ENCODE measurements around the gene PDIA4.
"Not testable (repeated sequence)": the region's sequence is repeated elsewhere in the genome, so short reads cannot be mapped to it uniquely, and the experiment has no call there.

The PDIA4 gene

GRCh38 chr7:149036676-149037075 lies 8.4 kb upstream of the PDIA4 start:
- DNase-seq (ENCODE audit: low spot score), result no peak

GRCh38 chr7:149031353-149031910 lies 3.1 kb upstream of the PDIA4 start:
- DNase-seq (ENCODE audit: low spot score), result no peak

- not testable (repeated sequence) for DNase-seq (ENCODE audit: low spot score)
Measured at GRCh38 chr7:149030439-149030838, 2.1 kb upstream of the PDIA4 start.

GRCh38 chr7:149027611-149028345 lies 527 bp downstream of the PDIA4 start:
- DNase-seq (ENCODE audit: low spot score), result no peak

GRCh38 chr7:149027055-149027454 lies 1.2 kb downstream of the PDIA4 start:
- DNase-seq (ENCODE audit: low spot score), result no peak

GRCh38 chr7:149023662-149024061 lies 4.6 kb downstream of the PDIA4 start:
- no peak for DNase-seq (ENCODE audit: low spot score)

GRCh38 chr7:149022756-149023360 lies 5.4 kb downstream of the PDIA4 start:
- DNase-seq (ENCODE audit: low spot score), result no peak

GRCh38 chr7:149021725-149022062 lies 6.6 kb downstream of the PDIA4 start:
- peak; percentile 45 for DNase-seq (ENCODE audit: low spot score)

- DNase-seq (ENCODE audit: low spot score), result peak; percentile 67
Measured at GRCh38 chr7:149020483-149020882, 7.8 kb downstream of the PDIA4 start.

GRCh38 chr7:149016876-149017275 lies 11.4 kb downstream of the PDIA4 start:
- DNase-seq (ENCODE audit: low spot score), result no peak

- DNase-seq (ENCODE audit: low spot score), result no peak
Measured at GRCh38 chr7:149014309-149014708, 14.0 kb downstream of the PDIA4 start.

GRCh38 chr7:149013876-149014275 lies 14.4 kb downstream of the PDIA4 start:
- no peak for DNase-seq (ENCODE audit: low spot score)

GRCh38 chr7:149012730-149013129 lies 15.6 kb downstream of the PDIA4 start:
- DNase-seq (ENCODE audit: low spot score), result not testable (repeated sequence)

GRCh38 chr7:149011491-149011890 lies 16.8 kb downstream of the PDIA4 start:
- no peak for DNase-seq (ENCODE audit: low spot score)

- DNase-seq (ENCODE audit: low spot score), result no peak
Measured at GRCh38 chr7:149010451-149010850, 17.9 kb downstream of the PDIA4 start.

- DNase-seq (ENCODE audit: low spot score), result no peak
Measured at GRCh38 chr7:149009527-149009926, 18.8 kb downstream of the PDIA4 start.

GRCh38 chr7:149007611-149008010 lies 20.7 kb downstream of the PDIA4 start:
- no peak for DNase-seq (ENCODE audit: low spot score)

- DNase-seq (ENCODE audit: low spot score), result no peak
Measured at GRCh38 chr7:149007146-149007545, 21.2 kb downstream of the PDIA4 start.

GRCh38 chr7:149006345-149006725 lies 22.0 kb downstream of the PDIA4 start:
- no peak for DNase-seq (ENCODE audit: low spot score)

- DNase-seq (ENCODE audit: low spot score), result peak; percentile 78
Measured at GRCh38 chr7:149005427-149006344, 22.6 kb downstream of the PDIA4 start.

- no peak for DNase-seq (ENCODE audit: low spot score)
Measured at GRCh38 chr7:149004405-149005370, 23.6 kb downstream of the PDIA4 start.

Data from Ammon's horn (tissue), 1 donor.